Activated CD4-positive, alpha-beta T cell treated with anti-CD3 and anti-CD28 coated beads for 1 hour (primary cell): ENCODE results near the gene RUNX2.

Source experiments
- DNase-seq: peaks from one replicate; pipeline ENCODE4 v3.0.0-alpha.2; 2020

Gene RUNX2

DNA sequence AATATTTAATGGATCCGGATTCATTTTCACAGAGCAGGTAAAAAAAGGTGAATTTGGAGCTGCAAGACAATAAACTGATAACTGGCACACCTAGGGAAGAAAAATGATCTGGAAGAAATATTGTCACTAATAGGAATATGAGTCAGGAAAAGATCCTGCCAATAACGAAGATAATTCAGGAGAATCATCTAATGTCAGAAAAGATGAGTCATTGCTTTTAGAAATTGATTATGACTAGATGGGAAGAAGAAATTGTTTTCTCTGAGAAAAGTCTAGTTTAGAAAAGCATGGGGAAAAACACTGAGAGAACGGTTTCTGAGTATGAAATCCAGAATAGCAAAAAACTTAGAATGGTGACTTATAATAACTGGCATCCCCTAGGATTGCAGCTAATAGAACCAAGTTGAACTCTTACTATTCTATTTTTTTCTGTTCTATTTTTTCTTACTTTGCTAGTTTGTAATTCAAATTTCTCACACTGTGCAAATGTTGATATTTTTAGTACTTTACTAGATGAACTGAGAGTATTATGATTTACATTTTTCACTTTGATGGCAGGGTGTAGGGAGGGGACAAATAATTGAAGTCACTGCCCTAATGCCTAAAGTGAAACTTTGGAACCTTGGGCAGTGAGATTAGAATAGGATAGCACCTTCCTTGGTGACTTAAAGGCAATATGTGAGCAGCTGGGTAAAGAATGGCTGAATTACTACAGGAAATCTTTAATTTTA, 87.8 kb downstream of the RUNX2 start:
- DNase-seq = no peak

- DNase-seq = no peak
Measured at GRCh38 chr6:45416700-45417099, 88.6 kb downstream of the RUNX2 start.

- DNase-seq = no peak
Measured at GRCh38 chr6:45417436-45417835, 89.3 kb downstream of the RUNX2 start.

DNA sequence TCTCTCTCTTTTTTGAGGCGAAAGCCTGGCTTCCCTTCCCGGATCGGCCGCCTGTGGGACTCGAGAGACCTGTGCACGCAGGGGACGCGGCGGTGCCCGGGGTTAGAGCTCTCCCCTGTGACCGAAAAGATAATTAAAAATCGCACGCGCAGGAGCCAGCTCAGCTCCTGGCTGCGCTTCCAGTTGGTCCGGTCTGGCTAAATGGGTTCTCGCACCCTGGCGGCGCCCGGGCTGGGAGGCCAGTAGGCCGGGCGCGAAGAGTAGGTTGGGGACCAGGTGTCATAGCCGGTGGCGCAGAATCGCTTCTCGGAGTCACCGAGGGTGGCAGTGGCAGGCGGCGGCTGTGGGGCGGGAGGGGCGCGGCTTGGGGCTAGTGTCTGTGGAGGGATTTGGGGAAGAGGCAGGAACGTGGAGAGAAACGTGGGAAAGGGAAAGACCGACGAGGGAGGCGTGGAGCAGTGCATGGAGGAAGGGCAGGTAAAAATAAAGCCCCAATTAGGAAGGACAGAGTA, 91.5 kb downstream of the RUNX2 start:
- DNase-seq = peak; percentile 43

GRCh38 chr6:45420083-45420908, 92.2 kb downstream of the RUNX2 start:
- DNase-seq = no peak

DNA sequence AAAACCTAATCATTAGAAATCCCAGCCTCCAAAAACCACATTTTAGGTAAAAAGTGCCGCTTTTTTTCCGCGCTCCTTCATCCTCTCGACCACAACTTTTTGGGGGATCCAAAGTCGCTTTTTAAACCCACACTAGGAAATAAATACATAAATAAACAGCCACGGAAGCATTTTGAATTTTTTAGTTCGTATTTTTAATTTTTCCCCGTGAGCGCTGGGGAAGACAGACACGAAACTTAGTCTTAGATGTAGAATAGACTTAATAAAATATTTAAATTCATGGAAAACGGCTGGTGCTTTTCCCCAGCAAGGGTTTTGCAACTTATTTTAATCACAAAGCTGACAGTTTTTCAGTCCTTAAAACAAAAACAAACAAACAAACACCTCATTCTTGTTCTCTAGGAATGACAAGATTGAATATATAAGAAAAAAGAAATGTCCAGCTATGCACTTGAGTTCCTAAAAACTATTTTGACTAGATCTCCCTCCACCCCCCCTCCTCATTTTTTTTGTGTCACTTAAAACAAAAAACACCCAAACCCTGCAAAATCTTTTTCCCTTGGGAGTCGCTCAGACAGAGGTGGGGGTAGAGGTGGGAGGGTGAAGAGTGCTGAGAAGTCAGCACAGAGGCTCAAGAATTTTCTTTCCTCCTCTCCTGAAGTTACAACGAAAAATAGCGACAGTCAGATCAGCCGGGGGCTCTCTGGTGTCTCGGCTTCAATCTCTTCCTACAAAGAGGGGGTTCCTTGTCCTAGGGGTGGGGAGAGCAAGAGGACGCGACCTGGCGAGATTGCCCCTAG, 93.0 kb downstream of the RUNX2 start:
- no peak for DNase-seq

- peak; percentile 22 for DNase-seq
Measured at GRCh38 chr6:45421709-45422502, 93.8 kb downstream of the RUNX2 start.

DNA sequence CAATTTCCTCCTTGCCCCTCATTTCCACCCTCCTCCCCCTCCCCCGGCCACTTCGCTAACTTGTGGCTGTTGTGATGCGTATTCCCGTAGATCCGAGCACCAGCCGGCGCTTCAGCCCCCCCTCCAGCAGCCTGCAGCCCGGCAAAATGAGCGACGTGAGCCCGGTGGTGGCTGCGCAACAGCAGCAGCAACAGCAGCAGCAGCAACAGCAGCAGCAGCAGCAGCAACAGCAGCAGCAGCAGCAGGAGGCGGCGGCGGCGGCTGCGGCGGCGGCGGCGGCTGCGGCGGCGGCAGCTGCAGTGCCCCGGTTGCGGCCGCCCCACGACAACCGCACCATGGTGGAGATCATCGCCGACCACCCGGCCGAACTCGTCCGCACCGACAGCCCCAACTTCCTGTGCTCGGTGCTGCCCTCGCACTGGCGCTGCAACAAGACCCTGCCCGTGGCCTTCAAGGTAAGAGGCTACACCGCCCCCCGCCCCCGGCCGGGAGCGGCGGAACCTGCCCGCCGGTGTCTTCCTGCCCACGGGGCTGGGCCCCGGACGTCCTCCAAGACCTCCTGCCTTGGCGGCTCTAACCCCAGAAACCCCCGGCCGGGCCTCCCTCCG, 94.5 kb downstream of the RUNX2 start:
- DNase-seq = peak; percentile 36

GRCh38 chr6:45423111-45423823, 95.1 kb downstream of the RUNX2 start:
- no peak for DNase-seq

- no peak for DNase-seq
Measured at GRCh38 chr6:45423824-45424450, 95.8 kb downstream of the RUNX2 start.

- DNase-seq = no peak
Measured at GRCh38 chr6:45424451-45424861, 96.3 kb downstream of the RUNX2 start.

DNA sequence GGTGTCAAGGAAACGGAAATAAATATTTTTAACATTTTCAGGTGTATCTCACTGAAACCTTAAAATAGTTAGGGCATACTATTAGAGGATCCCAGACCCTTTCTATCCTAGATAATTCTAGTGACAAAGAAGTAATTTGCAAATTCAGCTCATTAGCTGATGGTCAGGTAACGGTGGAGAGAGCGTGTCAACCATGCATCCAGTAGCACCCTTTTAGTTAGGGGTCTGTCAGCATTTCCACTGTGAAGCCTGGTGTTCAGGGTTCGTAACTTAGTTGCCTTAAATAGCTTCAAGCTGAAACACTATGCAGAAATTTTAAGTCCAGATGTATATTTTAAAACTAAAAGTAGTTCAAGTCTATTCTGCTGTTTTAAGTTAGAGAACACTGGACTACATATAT, 98.1 kb downstream of the RUNX2 start:
- no peak for DNase-seq

DNA sequence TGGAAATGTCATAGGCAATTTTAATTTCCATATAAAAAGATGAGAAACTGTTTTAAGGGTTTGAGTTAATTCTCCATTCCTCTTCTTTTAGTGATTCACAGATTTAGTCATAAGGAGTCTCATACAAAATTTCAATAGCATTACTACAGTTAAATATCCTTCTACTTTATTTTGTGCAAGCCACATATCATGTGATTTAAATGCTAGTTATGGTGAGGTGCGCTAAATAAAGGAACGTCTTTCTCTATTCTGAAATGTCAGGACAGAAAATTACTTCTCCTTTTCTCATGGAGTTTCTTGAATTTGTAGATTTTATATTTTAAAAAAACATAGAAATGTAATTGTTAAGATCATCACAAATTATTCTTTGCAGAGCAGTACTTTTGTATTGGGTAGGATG, 99.6 kb downstream of the RUNX2 start:
- DNase-seq = no peak

DNA sequence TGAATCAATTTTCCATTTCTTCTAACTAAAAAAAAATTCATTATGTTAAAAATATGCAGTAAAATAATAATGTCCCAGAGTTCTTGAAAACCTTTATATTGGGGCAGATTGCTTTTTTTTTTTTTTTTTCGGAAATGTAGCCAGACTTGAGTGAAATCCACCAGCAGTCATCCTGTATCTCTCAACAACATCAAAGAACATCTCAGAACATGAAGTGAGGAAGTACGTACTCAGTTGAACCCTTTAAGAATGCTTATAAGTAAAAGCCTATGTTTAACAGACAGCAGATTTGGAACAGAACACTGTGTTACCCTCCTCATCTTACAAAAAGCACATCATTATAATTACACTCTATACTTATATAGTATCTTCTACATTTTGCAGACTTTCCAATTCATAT, 100.6 kb downstream of the RUNX2 start:
- no peak for DNase-seq

- no peak for DNase-seq
Measured at GRCh38 chr6:45430590-45431202, 102.6 kb downstream of the RUNX2 start.

DNA sequence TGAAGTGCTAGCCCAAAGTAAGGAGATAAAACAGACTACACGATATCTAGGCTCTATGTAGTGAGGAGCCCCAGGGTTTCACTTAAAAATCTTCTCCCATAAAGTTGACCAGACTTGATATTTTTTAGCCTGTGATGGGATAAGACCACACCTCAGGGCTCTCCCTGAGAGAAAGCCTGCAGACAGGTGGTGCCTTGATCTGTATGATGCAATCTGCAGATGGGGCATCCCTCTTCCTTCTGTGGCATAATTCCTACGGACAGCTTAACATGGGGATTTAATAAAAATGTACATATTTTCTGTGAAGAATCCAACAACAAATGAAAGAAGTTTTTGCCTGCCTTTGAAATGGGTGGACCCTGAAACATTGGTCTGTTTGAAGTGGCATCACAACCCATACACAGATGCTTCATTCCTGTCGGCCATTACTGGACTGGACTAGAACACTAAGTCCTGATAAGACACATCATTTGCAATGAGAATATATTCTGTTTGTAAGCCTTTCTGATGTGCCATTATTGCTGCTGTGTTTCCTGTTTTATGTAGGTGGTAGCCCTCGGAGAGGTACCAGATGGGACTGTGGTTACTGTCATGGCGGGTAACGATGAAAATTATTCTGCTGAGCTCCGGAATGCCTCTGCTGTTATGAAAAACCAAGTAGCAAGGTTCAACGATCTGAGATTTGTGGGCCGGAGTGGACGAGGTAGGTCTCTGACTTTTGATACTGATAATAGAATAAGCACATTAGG, 103.4 kb downstream of the RUNX2 start:
- no peak for DNase-seq

- DNase-seq = no peak
Measured at GRCh38 chr6:45432977-45433376, 104.8 kb downstream of the RUNX2 start.

- no peak for DNase-seq
Measured at GRCh38 chr6:45433533-45434380, 105.6 kb downstream of the RUNX2 start.

GRCh38 chr6:45434381-45434700, 106.2 kb downstream of the RUNX2 start:
- no peak for DNase-seq
